Keratinocyte (primary cell): ENCODE data around the gene ARAF.

Experiments used
- CTCF ChIP-seq, 3 experiments: IDR thresholded peaks in 1 of 3; conservative IDR thresholded peaks in 1 of 3; optimal IDR thresholded peaks in 1 of 3; 2 replicates in 2 of 3; 3 replicates in 1 of 3; pipeline versions ENCODE3 to v1.5.1; 2011; ENCODE audit warnings: low read length in 3 of 3, mild to moderate bottlenecking in 3 of 3, moderate library complexity in 2 of 3, control low read depth in 1 of 3, inconsistent platforms in 1 of 3; ENCODE audit not compliant: insufficient read depth in 2 of 3; ENCODE audit errors: extremely low read depth in 1 of 3
- EZH2 ChIP-seq: IDR thresholded peaks from one replicate; pipeline ENCODE4 v1.6.1; 2012; ENCODE audit warnings: inconsistent platforms, mild to moderate bottlenecking, low read length, moderate library complexity

GRCh38 chrX:47574076-47574546, 13.1 kb downstream of the ARAF start:
- TF ChIP-seq EZH2 (no peak), CTCF (optimal IDR thresholded peaks at IDR 0.05 in 1 of 3, IDR thresholded peaks at IDR 0.05 in 1 of 3, conservative IDR thresholded peaks at IDR 0.05 in 1 of 3; ENCODE audit: extremely low read depth in 1 of 3, insufficient read depth in 2 of 3, low read length in 3 of 3) (no peak)
